SH-SY5Y (cell line): ENCODE data around the gene PLCG2.

ENCODE experiments used
- GATA2 ChIP-seq: IDR thresholded peaks from 2 replicates; pipeline ENCODE4 v1.6.1; 2011; ENCODE audit warnings: mild to moderate bottlenecking, low read depth, low read length
- GATA3 ChIP-seq: IDR thresholded peaks from 2 replicates; pipeline ENCODE4 v1.6.1; 2011; ENCODE audit warnings: low read depth, mild to moderate bottlenecking, low read length, moderate library complexity

GRCh38 chr16:81780350-81780749 lies 1.3 kb downstream of the PLCG2 start:
- TF ChIP-seq GATA3, result no peak
- TF ChIP-seq GATA2, result no peak
